ENCODE data around the gene FBXO42. TPM values are rescaled to one million over a fixed set of nuclear protein-coding genes. Genes with fewer than 3 reads are reported as not detected.

The FBXO42 gene
- total and polyA plus RNA-seq, 2 of the 13 experiments (the other 11 are each of a cell fraction or from before 2014, with no cell fraction given), result 7.6 to 17.5 TPM

DNA sequence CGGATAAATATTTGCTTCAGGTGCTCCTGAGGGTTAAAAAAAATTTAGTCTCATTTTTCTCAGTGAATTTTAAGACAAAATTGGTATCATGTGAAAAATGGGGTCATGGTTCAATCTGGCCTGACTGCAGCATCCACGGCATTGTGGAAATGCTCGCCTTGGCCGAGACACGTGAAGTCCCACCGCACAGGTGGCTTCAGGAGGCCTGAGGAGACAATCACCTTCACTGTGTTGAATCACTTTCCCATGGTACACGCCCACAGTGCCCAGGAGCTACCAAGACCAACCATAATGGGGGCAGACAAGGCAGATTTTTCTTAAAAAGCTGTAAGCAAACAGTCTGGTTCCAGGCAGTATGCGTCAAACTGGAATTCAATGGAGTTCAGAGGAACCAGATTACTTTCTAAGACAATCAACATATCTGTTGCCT lies 104.3 kb downstream of the FBXO42 start:
- Histone ChIP-seq H3K27me3 (ENCODE audit: control insufficient read depth in 1 of 2, insufficient read depth in 2 of 2, low read length in 2 of 2) (no peaks in the 10 kb centered on the region), H3K27ac (ENCODE audit: extremely low read length, insufficient read depth, low read length) (no peak overlapping the region), H3K4me2 (ENCODE audit: low read depth, low read length) (no peak overlapping the region), H3K79me2 (ENCODE audit: insufficient read depth, low read length) (no peaks in the 10 kb centered on the region), H4K20me1 (ENCODE audit: insufficient read depth, low read length) (no peaks in the 10 kb centered on the region), H3K36me3 (replicated peaks in 1 of 2; ENCODE audit: control insufficient read depth in 1 of 2, insufficient read depth in 2 of 2, low read length in 2 of 2) (peaks cover 9 to 38% of the 10 kb centered on the region in 2 experiments; a peak in 4 of 5 replicates), H2AFZ (ENCODE audit: low read length) (no peak overlapping the region), H3K4me1 (ENCODE audit: insufficient read depth, low read length) (peaks cover 6% of the 10 kb centered on the region; the same call in 1 of the 2 replicates), H3K4me3 (replicated peaks in 1 of 3; ENCODE audit: insufficient read depth in 1 of 3, low read depth in 2 of 3, low read length in 3 of 3) (no peak overlapping the region), H3K9ac (ENCODE audit: insufficient read depth, low read depth, low read length) (no peak overlapping the region), H3K9me3 (ENCODE audit: low read length) (no peaks in the 10 kb centered on the region)
- DNase-seq (ENCODE audit: low spot score) (no peak), FAIRE-seq (no peak), ATAC-seq (no peak)
- no TSS peak for BruUV-seq (replicated peaks)
- intact Hi-C loops (cut with micrococcal nuclease; ENCODE audit: unreplicated experiment) (no loop called here), in situ Hi-C loops (cut with HindIII; ENCODE audit: extremely low pct_ligation_motif_present, low pct_unique_long_range_greater_than_20kb) (no loop called here)
- 98% methylated on average over 8 of the region's 8 CpGs for WGBS (ENCODE audit: low lambda C conversion rate)
- ChIA-PET POLR2A (no interaction called here), CTCF (ENCODE audit: low intra/inter-chr PET ratio, low total read pairs) (no interaction called here)
- TF ChIP-seq NCOR1 (IDR thresholded peaks at IDR 0.05; ENCODE audit: borderline replicate concordance, low read length), result no peak

DNA sequence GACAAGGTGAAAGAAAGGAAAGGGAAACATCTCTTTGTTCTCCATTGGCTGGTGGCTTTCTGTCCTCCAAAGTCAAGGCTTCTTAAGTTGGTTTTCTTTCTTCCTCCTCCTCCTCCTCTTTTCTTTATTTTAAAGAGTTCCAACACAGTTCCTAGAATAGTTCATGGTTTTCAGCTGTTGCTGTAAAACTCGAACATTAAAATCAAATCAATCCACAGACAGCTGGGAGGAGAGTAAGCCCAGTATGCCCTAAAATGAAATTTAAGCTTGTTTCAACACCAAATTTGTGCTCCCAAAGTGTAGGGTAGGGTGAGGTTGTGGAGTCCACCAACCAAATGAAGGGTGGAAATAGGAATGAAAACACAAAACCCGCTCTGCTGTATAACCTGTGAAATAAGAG lies 104.8 kb downstream of the FBXO42 start:
- no peak overlapping the region for H2AFZ ChIP-seq (ENCODE audit: low read length)

More for the DNA sequence above, 104.8 kb downstream of the FBXO42 start:
- H3K4me1 ChIP-seq (ENCODE audit: insufficient read depth, low read length), result peaks cover 6% of the 10 kb centered on the region; the same call in 1 of the 2 replicates
- no peak overlapping the region for H3K4me2 ChIP-seq (ENCODE audit: low read depth, low read length)
- DNase-seq (ENCODE audit: low spot score), result no peak
- in situ Hi-C loops (cut with HindIII; ENCODE audit: extremely low pct_ligation_motif_present, low pct_unique_long_range_greater_than_20kb), result no loop called here
- no peak overlapping the region for H3K9ac ChIP-seq (ENCODE audit: insufficient read depth, low read depth, low read length)
- no peak for ATAC-seq
- 95% methylated on average over 2 of the region's 2 CpGs for WGBS (ENCODE audit: low lambda C conversion rate)
- H3K4me3 ChIP-seq (replicated peaks in 1 of 3; ENCODE audit: insufficient read depth in 1 of 3, low read depth in 2 of 3, low read length in 3 of 3), result no peak overlapping the region
- TF ChIP-seq DDIT3 (CRISPR knock-in tag; IDR thresholded peaks at IDR 0.05) (no peak), NFE2L2 (IDR thresholded peaks at IDR 0.05; ENCODE audit: low read length) (no peak), TRIM22 (IDR thresholded peaks at IDR 0.05) (no peak), ZSCAN21 (CRISPR knock-in tag; IDR thresholded peaks at IDR 0.05; ENCODE audit: borderline replicate concordance) (no peak), ZNF83 (CRISPR knock-in tag; IDR thresholded peaks at IDR 0.05; ENCODE audit: borderline replicate concordance) (no peak), ZNF136 (CRISPR knock-in tag; IDR thresholded peaks at IDR 0.05; ENCODE audit: low read depth) (no peak), ZNF451 (CRISPR knock-in tag; IDR thresholded peaks at IDR 0.05) (no peak), CBX1 (IDR thresholded peaks at IDR 0.05; ENCODE audit: low read depth) (no peak)
- TF ChIP-seq, protein P1, sequence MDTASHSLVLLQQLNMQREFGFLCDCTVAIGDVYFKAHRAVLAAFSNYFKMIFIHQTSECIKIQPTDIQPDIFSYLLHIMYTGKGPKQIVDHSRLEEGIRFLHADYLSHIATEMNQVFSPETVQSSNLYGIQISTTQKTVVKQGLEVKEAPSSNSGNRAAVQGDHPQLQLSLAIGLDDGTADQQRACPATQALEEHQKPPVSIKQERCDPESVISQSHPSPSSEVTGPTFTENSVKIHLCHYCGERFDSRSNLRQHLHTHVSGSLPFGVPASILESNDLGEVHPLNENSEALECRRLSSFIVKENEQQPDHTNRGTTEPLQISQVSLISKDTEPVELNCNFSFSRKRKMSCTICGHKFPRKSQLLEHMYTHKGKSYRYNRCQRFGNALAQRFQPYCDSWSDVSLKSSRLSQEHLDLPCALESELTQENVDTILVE (CRISPR knock-in tag; IDR thresholded peaks at IDR 0.05), result no peak
- TF ChIP-seq, protein P2, sequence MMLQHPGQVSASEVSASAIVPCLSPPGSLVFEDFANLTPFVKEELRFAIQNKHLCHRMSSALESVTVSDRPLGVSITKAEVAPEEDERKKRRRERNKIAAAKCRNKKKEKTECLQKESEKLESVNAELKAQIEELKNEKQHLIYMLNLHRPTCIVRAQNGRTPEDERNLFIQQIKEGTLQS (CRISPR knock-in tag; IDR thresholded peaks at IDR 0.05), result no peak
- H4K20me1 ChIP-seq (ENCODE audit: insufficient read depth, low read length), result no peaks in the 10 kb centered on the region
- ChIA-PET CTCF (ENCODE audit: low intra/inter-chr PET ratio, low total read pairs) (no interaction called here), POLR2A (no interaction called here)
- no peak overlapping the region for H3K27ac ChIP-seq (ENCODE audit: extremely low read length, insufficient read depth, low read length)
- no peak for FAIRE-seq
- no TSS peak for BruUV-seq (replicated peaks)
- H3K9me3 ChIP-seq (ENCODE audit: low read length), result no peaks in the 10 kb centered on the region
- intact Hi-C loops (cut with micrococcal nuclease; ENCODE audit: unreplicated experiment), result no loop called here
- peaks cover 9 to 32% of the 10 kb centered on the region in 2 experiments; a peak in 4 of 5 replicates for H3K36me3 ChIP-seq (replicated peaks in 1 of 2; ENCODE audit: control insufficient read depth in 1 of 2, insufficient read depth in 2 of 2, low read length in 2 of 2)
- no peaks in the 10 kb centered on the region for H3K79me2 ChIP-seq (ENCODE audit: insufficient read depth, low read length)
- no peaks in the 10 kb centered on the region for H3K27me3 ChIP-seq (ENCODE audit: control insufficient read depth in 1 of 2, insufficient read depth in 2 of 2, low read length in 2 of 2)
